ENCODE data around the gene FAM117A. TPM values are rescaled to one million over a fixed set of nuclear protein-coding genes. Genes with fewer than 3 reads are reported as not detected.

Gene FAM117A
- polyA plus RNA-seq, 1 experiment, result 2.5 TPM

- CTCF ChIA-PET, result no interaction called here
- POLR2A ChIA-PET, result interaction anchor here (0.6 kb wide), 1 partner anchor 87 kb away, joined by 8 read pairs; no protein-coding TSS in a partner anchor
- DNase-seq (ENCODE audit: low read depth, low spot score), result no peak
Measured at GRCh38 chr17:49748791-49749190, 15.1 kb downstream of the FAM117A start.

GRCh38 chr17:49748223-49748622 is 15.7 kb downstream of the FAM117A start:
- H3K27ac ChIP-seq (ENCODE audit: low read depth, low read length), result no peak overlapping the region
- CTCF ChIA-PET, result no interaction called here
- DNase-seq (ENCODE audit: low read depth, low spot score), result no peak
- no peak for TF ChIP-seq CTCF (IDR thresholded peaks at IDR 0.05; ENCODE audit: low read depth, low read length)
- no peak overlapping the region for H3K4me3 ChIP-seq (ENCODE audit: low read depth, low read length)
- H3K9me3 ChIP-seq (ENCODE audit: control insufficient read depth, insufficient read depth, low read length), result no peaks in the 10 kb centered on the region
- H3K27me3 ChIP-seq (ENCODE audit: control insufficient read depth, insufficient read depth, low read length), result peaks cover 6% of the 10 kb centered on the region
- POLR2A ChIA-PET, result no interaction called here

More at GRCh38 chr17:49748791-49749190, 15.1 kb downstream of the FAM117A start:
- Histone ChIP-seq H3K27ac (ENCODE audit: low read depth, low read length) (no peak overlapping the region), H3K27me3 (ENCODE audit: control insufficient read depth, insufficient read depth, low read length) (peaks cover 6% of the 10 kb centered on the region), H3K4me3 (ENCODE audit: low read depth, low read length) (no peak overlapping the region), H3K9me3 (ENCODE audit: control insufficient read depth, insufficient read depth, low read length) (no peaks in the 10 kb centered on the region)
- no peak for TF ChIP-seq CTCF (IDR thresholded peaks at IDR 0.05; ENCODE audit: low read depth, low read length)

- ChIA-PET POLR2A (interaction anchor here (0.9 kb wide), 1 partner anchor 16 kb away, joined by 3 read pairs; no protein-coding TSS in a partner anchor), CTCF (no interaction called here)
- TF ChIP-seq CTCF (IDR thresholded peaks at IDR 0.05; ENCODE audit: low read depth, low read length), result no peak
- Histone ChIP-seq H3K9me3 (ENCODE audit: control insufficient read depth, insufficient read depth, low read length) (no peaks in the 10 kb centered on the region), H3K27ac (ENCODE audit: low read depth, low read length) (no peak overlapping the region), H3K27me3 (ENCODE audit: control insufficient read depth, insufficient read depth, low read length) (peaks cover 6% of the 10 kb centered on the region), H3K4me3 (ENCODE audit: low read depth, low read length) (no peak overlapping the region)
- DNase-seq (ENCODE audit: low read depth, low spot score), result no peak
Measured at GRCh38 chr17:49747632-49748031, 16.3 kb downstream of the FAM117A start.

- H3K27me3 ChIP-seq (ENCODE audit: control insufficient read depth, insufficient read depth, low read length), result peaks cover 6% of the 10 kb centered on the region
- ChIA-PET CTCF (interaction anchor here (1.0 kb wide), 1 partner anchor 113 kb away, joined by 3 read pairs; no protein-coding TSS in a partner anchor), POLR2A (interaction anchor here (0.9 kb wide), 1 partner anchor 15 kb away, joined by 3 read pairs; no protein-coding TSS in a partner anchor)
- H3K9me3 ChIP-seq (ENCODE audit: control insufficient read depth, insufficient read depth, low read length), result no peaks in the 10 kb centered on the region
- no peak for TF ChIP-seq CTCF (IDR thresholded peaks at IDR 0.05; ENCODE audit: low read depth, low read length)
- DNase-seq (ENCODE audit: low read depth, low spot score), result no peak
- no peak overlapping the region for H3K27ac ChIP-seq (ENCODE audit: low read depth, low read length)
- H3K4me3 ChIP-seq (ENCODE audit: low read depth, low read length), result no peak overlapping the region
Measured at GRCh38 chr17:49746791-49747490, 17.0 kb downstream of the FAM117A start.
